Peyer's patch (tissue), 4 donors: Measurements from ENCODE around the gene USP36.

Experiments used
- POLR2A ChIP-seq, 2 donors: fragments of 450-650 bp; IDR thresholded peaks; one replicate each; pipeline ENCODE4 v1.5.1; 2017; ENCODE audit warnings: antibody characterized with exemption in 2 of 2, mild to moderate bottlenecking in 2 of 2, moderate library complexity in 2 of 2
- TF ChIP-seq, protein P1 (sequence below), 6 experiments: fragments of 450-650 bp in 4 of 6; fragments of 200-600 bp in 2 of 6; sonication (generic) in 1 of 6; IDR thresholded peaks; one replicate each; pipeline ENCODE4 v1.5.1; 2017 to 2019; ENCODE audit warnings: antibody characterized with exemption in 6 of 6, mild to moderate bottlenecking in 3 of 6, moderate library complexity in 1 of 6

DNA sequence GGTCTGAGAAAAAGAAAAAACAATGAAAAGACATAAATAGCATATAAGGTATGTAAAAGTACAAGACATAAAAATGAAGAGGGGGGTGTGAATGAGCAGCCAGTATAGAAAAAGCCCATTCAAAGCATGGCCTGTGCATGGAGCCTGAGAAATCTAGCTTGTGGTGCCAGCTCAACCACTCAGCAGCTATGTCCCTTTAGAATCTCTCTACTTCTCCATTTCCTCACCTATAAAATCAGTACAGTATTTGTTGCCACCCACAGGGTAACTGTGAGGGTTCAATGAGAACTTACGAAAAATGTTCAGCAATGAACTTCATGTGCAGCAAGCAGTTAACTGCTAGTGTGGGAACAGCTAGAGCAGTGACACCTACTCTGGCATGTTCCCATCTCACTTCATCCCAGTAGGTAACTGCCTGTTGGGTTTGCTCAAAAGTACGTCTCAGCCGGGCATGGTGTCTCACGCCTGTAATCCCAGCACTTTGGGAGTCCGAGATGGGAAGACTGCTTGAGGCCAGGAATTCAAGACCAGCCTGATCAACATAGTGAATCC is 73.8 kb downstream of the USP36 start:
- TF ChIP-seq, protein P1, sequence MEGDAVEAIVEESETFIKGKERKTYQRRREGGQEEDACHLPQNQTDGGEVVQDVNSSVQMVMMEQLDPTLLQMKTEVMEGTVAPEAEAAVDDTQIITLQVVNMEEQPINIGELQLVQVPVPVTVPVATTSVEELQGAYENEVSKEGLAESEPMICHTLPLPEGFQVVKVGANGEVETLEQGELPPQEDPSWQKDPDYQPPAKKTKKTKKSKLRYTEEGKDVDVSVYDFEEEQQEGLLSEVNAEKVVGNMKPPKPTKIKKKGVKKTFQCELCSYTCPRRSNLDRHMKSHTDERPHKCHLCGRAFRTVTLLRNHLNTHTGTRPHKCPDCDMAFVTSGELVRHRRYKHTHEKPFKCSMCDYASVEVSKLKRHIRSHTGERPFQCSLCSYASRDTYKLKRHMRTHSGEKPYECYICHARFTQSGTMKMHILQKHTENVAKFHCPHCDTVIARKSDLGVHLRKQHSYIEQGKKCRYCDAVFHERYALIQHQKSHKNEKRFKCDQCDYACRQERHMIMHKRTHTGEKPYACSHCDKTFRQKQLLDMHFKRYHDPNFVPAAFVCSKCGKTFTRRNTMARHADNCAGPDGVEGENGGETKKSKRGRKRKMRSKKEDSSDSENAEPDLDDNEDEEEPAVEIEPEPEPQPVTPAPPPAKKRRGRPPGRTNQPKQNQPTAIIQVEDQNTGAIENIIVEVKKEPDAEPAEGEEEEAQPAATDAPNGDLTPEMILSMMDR (IDR thresholded peaks at IDR 0.05) = no peak
- TF ChIP-seq POLR2A (IDR thresholded peaks at IDR 0.05) = no peak
